Measurements from ENCODE around the gene MS4A3.
"Not testable (repeated sequence)": the region's sequence is repeated elsewhere in the genome, so short reads cannot be mapped to it uniquely, and the experiment has no call there.

MS4A3 gene, protein sequence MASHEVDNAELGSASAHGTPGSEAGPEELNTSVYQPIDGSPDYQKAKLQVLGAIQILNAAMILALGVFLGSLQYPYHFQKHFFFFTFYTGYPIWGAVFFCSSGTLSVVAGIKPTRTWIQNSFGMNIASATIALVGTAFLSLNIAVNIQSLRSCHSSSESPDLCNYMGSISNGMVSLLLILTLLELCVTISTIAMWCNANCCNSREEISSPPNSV

GRCh38 chr11:60056349-60056969 lies at the start of gene MS4A3:
MS4A3 (plus strand) TSS chr11:60056665; CDS start chr11:60061161, 4,496 bp downstream.
- DNase-seq: no peak

- DNase-seq: no peak
Observed at GRCh38 chr11:60016881-60017280, 39.6 kb upstream of the MS4A3 start, which contains the start of gene OOSP4B. OOSP4B (plus strand) TSS chr11:60017181.

DNA sequence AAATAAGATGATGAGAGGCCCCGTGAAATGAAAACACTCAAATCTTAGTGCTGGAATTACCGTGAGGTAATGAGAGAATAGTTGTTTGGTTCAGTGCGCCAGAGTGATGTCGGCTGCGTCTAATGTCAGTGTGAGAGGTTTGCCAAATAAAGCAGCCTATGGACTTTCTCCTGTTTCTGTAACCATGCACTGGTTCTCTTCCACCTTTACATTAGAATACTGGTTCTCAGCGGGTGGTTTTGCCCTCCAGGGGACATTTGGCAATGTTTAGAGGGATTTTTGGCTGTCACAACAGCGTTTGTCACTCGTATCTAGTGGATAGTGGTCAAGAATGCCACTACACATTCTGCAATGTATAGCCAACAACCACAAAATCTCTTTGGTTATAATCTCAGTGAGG lies 38.4 kb upstream of the MS4A3 start:
- no peak for DNase-seq

- not testable (repeated sequence) for DNase-seq
Observed at GRCh38 chr11:60020376-60020775, 36.1 kb upstream of the MS4A3 start.

- no peak for DNase-seq
Observed at GRCh38 chr11:60029015-60029632, 27.3 kb upstream of the MS4A3 start.

GRCh38 chr11:60040109-60040508 lies 16.4 kb upstream of the MS4A3 start, which contains the start of gene OOSP2:
OOSP2 (plus strand) TSS chr11:60040409; CDS start chr11:60040460, 51 bp downstream.
- no peak for DNase-seq

DNA sequence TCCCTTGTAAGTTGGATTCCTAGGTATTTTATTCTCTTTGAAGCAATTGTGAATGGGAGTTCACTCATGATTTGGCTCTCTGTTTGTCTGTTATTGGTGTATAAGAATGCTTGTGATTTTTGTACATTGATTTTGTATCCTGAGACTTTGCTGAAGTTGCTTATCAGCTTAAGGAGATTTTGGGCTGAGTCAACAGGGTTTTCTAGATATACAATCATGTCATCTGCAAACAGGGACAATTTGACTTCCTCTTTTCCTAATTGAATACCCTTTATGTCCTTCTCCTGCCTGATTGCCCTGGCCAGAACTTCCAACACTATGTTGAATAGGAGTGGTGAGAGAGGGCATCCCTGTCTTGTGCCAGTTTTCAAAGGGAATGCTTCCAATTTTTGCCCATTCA lies 6.0 kb upstream of the MS4A3 start:
- not testable (repeated sequence) for DNase-seq

DNA sequence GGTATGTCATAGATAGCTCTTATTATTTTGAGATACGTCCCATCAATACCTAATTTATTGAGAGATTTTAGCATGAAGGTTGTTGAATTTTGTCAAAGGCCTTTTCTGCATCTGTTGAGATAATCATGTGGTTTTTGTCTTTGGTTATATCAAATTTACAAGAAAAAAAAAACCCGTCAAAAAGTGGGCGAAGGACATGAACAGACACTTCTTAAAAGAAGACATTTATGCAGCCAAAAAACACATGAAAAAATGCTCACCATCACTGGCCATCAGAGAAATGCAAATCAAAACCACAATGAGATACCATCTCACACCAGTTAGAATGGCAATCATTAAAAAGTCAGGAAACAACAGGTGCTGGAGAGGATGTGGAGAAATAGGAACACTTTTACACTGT lies 5.6 kb upstream of the MS4A3 start:
- DNase-seq: not testable (repeated sequence)

- DNase-seq: no peak
Observed at GRCh38 chr11:60059052-60059451, 2.6 kb downstream of the MS4A3 start.

DNA sequence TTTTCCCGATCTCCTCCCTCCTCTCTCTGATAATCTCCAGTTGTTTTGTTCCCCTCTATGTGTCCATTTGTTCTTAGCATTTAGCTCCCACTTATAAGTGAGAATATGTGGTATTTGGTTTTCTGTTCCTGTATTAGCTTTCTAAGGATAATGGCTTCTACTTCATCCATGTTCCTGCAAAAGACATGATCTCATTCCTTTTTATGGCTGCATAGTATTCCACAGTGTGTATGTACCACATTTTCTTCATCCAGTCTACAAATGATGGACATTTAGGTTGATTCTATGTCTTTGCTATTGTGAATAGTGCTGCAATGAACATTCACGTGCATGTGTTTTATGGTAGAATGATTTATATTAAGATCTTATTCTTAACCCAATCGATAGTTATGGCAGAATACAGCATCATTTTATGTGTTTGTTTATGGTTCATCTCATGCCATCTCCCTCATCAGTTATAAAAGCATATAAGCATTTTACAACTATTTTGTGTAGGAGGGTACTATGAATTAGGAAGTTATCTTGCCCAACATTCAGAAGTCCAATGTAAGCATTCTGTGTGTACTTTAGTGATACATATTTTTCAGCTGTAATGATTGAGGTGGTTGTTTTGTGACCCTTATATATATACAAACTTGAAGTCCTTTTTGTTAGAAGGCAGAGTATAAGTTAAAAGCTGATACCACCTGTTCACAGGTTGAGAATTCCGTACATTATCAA lies 3.2 kb downstream of the MS4A3 start:
- DNase-seq: no peak

GRCh38 chr11:60064111-60064510 lies 7.6 kb downstream of the MS4A3 start:
- DNase-seq: no peak

- no peak for DNase-seq
Observed at GRCh38 chr11:60065801-60066200, 9.3 kb downstream of the MS4A3 start.

- DNase-seq: no peak
Observed at GRCh38 chr11:60069450-60069849, 13.0 kb downstream of the MS4A3 start.

DNA sequence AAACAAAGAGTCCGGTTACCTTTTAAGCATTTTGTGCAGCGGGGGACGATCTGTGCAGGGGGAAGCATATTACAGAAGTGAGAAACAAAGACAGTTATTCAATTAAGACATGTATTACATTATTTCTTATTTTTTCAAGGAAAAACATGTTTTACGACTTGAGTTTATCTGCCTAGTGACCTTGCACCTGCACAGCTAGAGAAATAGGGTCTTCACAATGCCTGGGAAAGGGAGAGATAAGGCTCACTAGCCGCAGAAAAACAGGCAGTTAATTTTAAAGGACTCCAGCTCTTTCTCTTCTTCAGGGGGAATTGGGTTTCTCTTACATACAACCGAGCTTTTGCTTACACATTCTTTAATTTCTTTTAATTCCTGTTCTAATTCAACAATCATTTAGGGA lies 15.2 kb downstream of the MS4A3 start:
- DNase-seq: not testable (repeated sequence)

GRCh38 chr11:60077216-60077817 lies 20.9 kb downstream of the MS4A3 start:
- no peak for DNase-seq

DNA sequence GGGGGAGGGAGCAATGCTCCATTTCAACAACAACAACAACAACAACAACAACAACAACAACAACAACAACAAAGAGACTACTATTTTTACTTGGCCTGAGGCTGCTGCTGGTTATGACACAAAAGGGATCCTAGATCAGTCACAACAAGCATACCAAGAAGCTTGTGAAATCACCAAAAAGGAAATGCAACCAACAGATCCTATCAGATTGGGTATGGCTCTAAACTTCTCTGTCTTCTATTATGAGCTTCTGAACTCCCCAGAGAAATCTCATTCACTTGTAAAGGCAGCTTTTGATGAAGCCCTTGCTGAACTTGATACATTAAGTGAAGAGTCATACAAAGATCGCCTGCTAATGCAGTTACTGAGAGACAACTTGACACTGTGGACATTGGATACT lies 21.5 kb downstream of the MS4A3 start:
- no peak for DNase-seq

DNA sequence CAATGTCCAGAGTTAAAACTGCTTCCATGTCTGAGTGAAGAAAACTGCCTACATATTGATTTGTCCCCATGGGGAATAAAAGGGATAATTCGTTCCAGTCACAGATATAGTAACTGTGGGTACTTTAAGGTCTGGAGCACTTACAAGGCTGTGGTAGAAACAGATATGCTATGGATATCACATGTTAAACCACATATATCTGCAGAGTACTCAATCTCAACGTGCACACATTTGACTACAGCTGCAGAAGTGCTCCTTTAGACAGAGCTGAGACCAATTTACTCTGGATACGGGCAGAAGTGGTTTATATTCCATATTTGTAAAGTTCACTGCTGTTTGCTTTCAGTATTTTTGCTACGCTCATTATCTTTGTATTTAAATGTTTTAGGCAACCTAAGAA lies 22.3 kb downstream of the MS4A3 start:
- no peak for DNase-seq

DNA sequence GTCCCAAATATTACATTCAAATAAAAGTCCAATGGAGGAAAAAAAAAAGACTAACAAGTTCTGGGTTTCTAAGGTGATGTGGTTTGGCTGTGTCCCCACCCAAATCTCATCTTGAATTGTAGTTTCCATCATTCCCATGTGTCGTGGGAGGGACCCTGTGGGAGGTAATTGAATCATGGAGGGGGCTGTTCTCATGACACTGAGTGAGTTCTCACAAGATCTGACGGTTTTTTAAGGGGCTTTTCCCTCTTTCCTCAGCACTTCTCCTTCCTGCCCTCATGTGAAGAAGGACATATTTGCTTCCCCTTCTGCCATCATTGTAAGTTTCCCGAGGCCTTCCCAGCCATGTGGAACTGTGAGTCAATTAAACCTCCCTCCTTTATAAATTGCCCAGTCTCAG lies 24.1 kb downstream of the MS4A3 start:
- no peak for DNase-seq

- DNase-seq: no peak
Observed at GRCh38 chr11:60084631-60085273, 28.3 kb downstream of the MS4A3 start.

DNA sequence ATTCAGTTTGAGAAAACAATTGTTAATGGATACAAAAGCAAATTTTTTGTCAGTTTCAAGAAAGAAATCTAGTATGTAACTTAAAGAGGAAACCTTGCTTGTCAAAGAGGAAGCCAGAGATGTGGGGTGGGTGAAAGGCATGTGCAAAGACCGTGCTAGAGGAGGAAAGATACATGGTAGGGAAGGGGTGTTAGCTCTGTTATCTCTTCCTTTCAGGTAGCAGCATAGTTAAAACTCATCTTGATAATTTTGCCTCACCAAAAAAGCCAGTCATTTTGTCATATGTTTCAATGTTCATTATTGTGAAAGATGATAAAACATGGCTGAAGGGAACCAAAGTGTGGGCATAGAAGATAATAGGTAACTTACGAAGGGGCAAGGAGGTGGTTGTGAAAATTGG lies 29.4 kb downstream of the MS4A3 start:
- DNase-seq: no peak

DNA sequence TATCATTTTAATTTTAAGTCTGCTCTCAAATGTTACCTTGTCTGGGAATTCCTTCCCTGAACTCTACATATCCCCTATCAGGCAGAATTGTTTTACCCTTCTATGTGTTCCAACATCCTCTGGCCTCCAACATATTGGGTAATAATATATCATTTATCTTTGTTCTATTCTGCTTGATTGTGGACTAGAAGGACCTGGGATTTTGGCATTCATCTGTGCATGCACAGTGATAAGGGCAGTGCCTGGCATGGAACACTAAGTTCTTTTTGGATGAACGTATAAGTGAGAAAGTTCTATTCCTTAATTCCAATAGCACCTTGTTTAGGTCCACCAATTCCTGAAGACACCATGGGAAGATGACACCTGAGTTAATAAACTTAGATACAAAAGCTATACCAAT lies 30.8 kb downstream of the MS4A3 start:
- no peak for DNase-seq

DNA sequence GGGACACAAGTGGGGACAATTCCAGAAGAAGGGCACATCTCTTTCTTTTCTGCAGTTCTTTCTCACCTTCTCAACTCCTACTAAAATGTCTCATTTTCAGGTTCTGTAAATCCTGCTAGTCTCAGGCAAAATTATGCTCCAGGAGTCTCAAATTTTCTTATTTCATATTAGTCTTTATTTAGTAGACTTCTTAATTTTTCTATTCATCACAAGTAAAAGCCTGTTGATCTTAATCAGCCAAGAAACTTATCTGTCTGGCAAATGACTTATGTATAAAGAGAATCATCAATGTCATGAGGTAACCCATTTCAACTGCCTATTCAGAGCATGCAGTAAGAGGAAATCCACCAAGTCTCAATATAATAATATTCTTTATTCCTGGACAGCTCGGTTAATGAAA lies 31.9 kb downstream of the MS4A3 start, which contains the start of gene MS4A2:
Gene MS4A2, plus strand, starts transcription at position 301 of the 400 bp plus-strand sequence. CDS start 102 bp downstream, outside the sequence.
- DNase-seq: no peak

Data from NCI-H2227 treated with DMSO at 0.1 percent for 48 hours (cell line).